Measurements from ENCODE around the gene DNAAF9.
A peak's percentile ranks its signal among the peaks of the same experiment; 100 is the strongest.
"Not testable (repeated sequence)": the region's sequence is repeated elsewhere in the genome, so short reads cannot be mapped to it uniquely, and the experiment has no call there.

The DNAAF9 gene

DNA sequence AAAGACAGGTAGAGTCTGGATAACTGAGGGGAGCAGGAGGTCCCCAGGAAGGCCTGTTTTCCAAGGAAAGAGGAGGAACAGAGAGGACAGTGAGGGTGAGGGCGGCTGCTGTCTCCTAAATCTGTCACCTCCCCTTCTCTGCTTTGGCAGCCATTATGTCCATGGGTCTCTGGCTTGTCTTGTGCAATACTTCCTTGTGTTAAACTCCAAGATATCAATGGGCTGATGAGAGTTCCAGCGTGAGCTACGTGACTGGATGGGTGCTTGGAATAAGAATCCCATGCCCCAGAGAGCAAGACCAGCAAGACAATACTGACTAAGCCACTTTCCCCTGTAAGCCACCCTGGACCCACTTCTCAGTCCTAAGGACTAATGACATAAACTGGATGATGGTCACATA, 26.3 kb upstream of the DNAAF9 start:
- Histone ChIP-seq H3K27me3 (no peaks in the 10 kb centered on the region), H3K4me3 (ENCODE audit: low read depth in 1 of 2, low read length in 1 of 2) (no peak overlapping the region), H3K27ac (no peak overlapping the region), H3K9me3 (no peaks in the 10 kb centered on the region), H3K4me1 (ENCODE audit: control insufficient read depth in 1 of 2, insufficient read depth in 1 of 2, low read depth in 1 of 2, low read length in 1 of 2) (peaks cover 6% of the 10 kb centered on the region in 2 experiments), H3K36me3 (no peaks in the 10 kb centered on the region)
- no peak for TF ChIP-seq CTCF (IDR thresholded peaks at IDR 0.05)

- Histone ChIP-seq H3K4me3 (ENCODE audit: low read depth in 1 of 2, low read length in 1 of 2) (no peak overlapping the region), H3K27ac (no peak overlapping the region), H3K36me3 (no peaks in the 10 kb centered on the region), H3K27me3 (no peaks in the 10 kb centered on the region), H3K4me1 (ENCODE audit: control insufficient read depth in 1 of 2, insufficient read depth in 1 of 2, low read depth in 1 of 2, low read length in 1 of 2) (peaks cover 6% of the 10 kb centered on the region in 2 experiments), H3K9me3 (no peaks in the 10 kb centered on the region)
- TF ChIP-seq CTCF (IDR thresholded peaks at IDR 0.05) = no peak
Measured at GRCh38 chr20:3432844-3433243, 25.4 kb upstream of the DNAAF9 start.

- H3K9me3 ChIP-seq = no peaks in the 10 kb centered on the region
- H3K27me3 ChIP-seq = no peaks in the 10 kb centered on the region
- no peak overlapping the region for H3K27ac ChIP-seq
- peaks cover 6% of the 10 kb centered on the region in 2 experiments for H3K4me1 ChIP-seq (ENCODE audit: control insufficient read depth in 1 of 2, insufficient read depth in 1 of 2, low read depth in 1 of 2, low read length in 1 of 2)
- no peak overlapping the region for H3K4me3 ChIP-seq (ENCODE audit: low read depth in 1 of 2, low read length in 1 of 2)
- TF ChIP-seq CTCF (IDR thresholded peaks at IDR 0.05) = no peak
- no peaks in the 10 kb centered on the region for H3K36me3 ChIP-seq
Measured at GRCh38 chr20:3431109-3431508, 23.6 kb upstream of the DNAAF9 start.

- Histone ChIP-seq H3K4me3 (ENCODE audit: low read depth in 1 of 2, low read length in 1 of 2) (peak overlapping the region in 1 of 2 experiments; percentile 6), H3K27ac (no peak overlapping the region), H3K9me3 (no peaks in the 10 kb centered on the region), H3K4me1 (ENCODE audit: control insufficient read depth in 1 of 2, insufficient read depth in 1 of 2, low read depth in 1 of 2, low read length in 1 of 2) (peaks cover 6% of the 10 kb centered on the region in 2 experiments), H3K27me3 (no peaks in the 10 kb centered on the region), H3K36me3 (no peaks in the 10 kb centered on the region)
- no peak for TF ChIP-seq CTCF (IDR thresholded peaks at IDR 0.05)
Measured at GRCh38 chr20:3430376-3431069, 23.1 kb upstream of the DNAAF9 start.

- H3K4me1 ChIP-seq (ENCODE audit: control insufficient read depth in 1 of 2, insufficient read depth in 1 of 2, low read depth in 1 of 2, low read length in 1 of 2); H3K4me3 ChIP-seq (ENCODE audit: low read depth in 1 of 2, low read length in 1 of 2); H3K9me3 ChIP-seq; H3K36me3 ChIP-seq; H3K27me3 ChIP-seq; H3K27ac ChIP-seq: not testable (repeated sequence)
Measured at GRCh38 chr20:3426766-3427165, 19.3 kb upstream of the DNAAF9 start.

DNA sequence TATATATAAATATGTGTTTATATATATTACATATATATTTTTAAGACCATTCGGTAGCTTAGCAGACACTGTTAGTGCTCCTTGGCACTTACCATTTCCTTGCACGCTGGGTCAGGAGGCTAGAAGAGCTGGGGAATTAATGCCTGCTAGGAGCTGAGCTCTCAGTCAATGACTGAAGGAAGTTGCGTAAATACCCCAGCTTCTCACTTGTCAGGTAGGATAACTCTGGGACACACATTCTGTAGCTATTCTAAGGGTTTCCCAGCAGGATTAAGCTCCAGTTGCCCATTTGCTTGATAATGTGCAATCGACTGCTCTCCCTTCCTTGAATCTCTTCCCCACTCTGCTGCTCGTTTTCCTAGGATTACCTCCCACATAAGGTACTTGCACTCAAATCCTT, 15.7 kb upstream of the DNAAF9 start:
- Histone ChIP-seq H3K4me1 (ENCODE audit: control insufficient read depth in 1 of 2, insufficient read depth in 1 of 2, low read depth in 1 of 2, low read length in 1 of 2) (peaks cover 11% of the 10 kb centered on the region in 2 experiments), H3K36me3 (no peaks in the 10 kb centered on the region)
- no peak for TF ChIP-seq CTCF (IDR thresholded peaks at IDR 0.05)

More for the DNA sequence above, 15.7 kb upstream of the DNAAF9 start:
- H3K27me3 ChIP-seq = no peaks in the 10 kb centered on the region
- H3K4me3 ChIP-seq (ENCODE audit: low read depth in 1 of 2, low read length in 1 of 2) = no peak overlapping the region
- no peaks in the 10 kb centered on the region for H3K9me3 ChIP-seq
- H3K27ac ChIP-seq = no peak overlapping the region
